Uterus (tissue), 4 donors: Measurements from ENCODE around the gene SEH1L. TPM values are rescaled to one million over a fixed set of nuclear protein-coding genes. Genes with fewer than 3 reads are reported as not detected.

Source experiments
- DNase-seq, 2 donors: peaks; one replicate each; pipeline ENCODE4 v3.0.0-alpha.2; 2019 to 2020
- H3K27ac ChIP-seq, 2 donors: fragments of 200-600 bp; sonication (generic); 1 replicate in 1 of 2; 2 replicates in 1 of 2; pipeline ENCODE4 v1.5.1; 2016 to 2018
- H3K27me3 ChIP-seq, 2 donors: fragments of 200-600 bp; sonication (generic); one replicate each; pipeline ENCODE4 v1.5.1; 2018 to 2019; ENCODE audit warnings: control low read depth in 1 of 2
- H3K36me3 ChIP-seq, 2 donors: fragments of 200-600 bp; sonication (generic); one replicate each; pipeline ENCODE4 v1.5.1; 2019; ENCODE audit warnings: control low read depth in 1 of 2
- H3K4me1 ChIP-seq, 2 donors: fragments of 200-600 bp; sonication (generic); one replicate each; pipeline ENCODE4 v1.5.1; 2018 to 2019; ENCODE audit warnings: control low read depth in 1 of 2
- H3K4me3 ChIP-seq, 2 donors: fragments of 200-600 bp; sonication (generic); 1 replicate in 1 of 2; 2 replicates in 1 of 2; pipeline ENCODE4 v1.5.1; 2018 to 2019; ENCODE audit warnings: mild to moderate bottlenecking in 1 of 2
- H3K9me3 ChIP-seq, 2 donors: fragments of 200-600 bp; sonication (generic); one replicate each; pipeline ENCODE4 v1.5.1; 2019; ENCODE audit warnings: control low read depth in 1 of 2
- CTCF ChIP-seq, 4 experiments: fragments of 200-600 bp in 2 of 4; fragments of 450-650 bp in 2 of 4; sonication (generic) in 2 of 4; IDR thresholded peaks; one replicate each; pipeline ENCODE4 v1.5.1; 2016 to 2019; ENCODE audit warnings: antibody characterized with exemption in 4 of 4, mild to moderate bottlenecking in 2 of 4, moderate library complexity in 1 of 4
- POLR2A ChIP-seq, 2 donors: fragments of 450-650 bp; IDR thresholded peaks; one replicate each; pipeline ENCODE4 v1.6.1; 2016; ENCODE audit warnings: antibody characterized with exemption in 2 of 2, mild to moderate bottlenecking in 1 of 2, moderate library complexity in 1 of 2
- intact Hi-C: fragments of 100-400 bp; cut with DNase I; formaldehyde crosslinking; loops from one replicate; pipeline ENCODE4 v1.15.1; 2023; ENCODE audit warnings: low total_unique reads
- total RNA-seq, 4 donors: library from RNA; depleted of rRNA in 3 of 4; stranded (reverse); fragments of >200 nt in 3 of 4; gene quantifications; one replicate each; pipeline versions ENCODE4 v1.1.0 to v1.2.4, GENCODE V29; 2014 to 2023
- donor health status: DM: yes; HTN: yes; CAD: no.

Gene SEH1L
- total RNA-seq, 4 donors from 2014 or later, result 14.4 to 53.8 (median 46.4) TPM

GRCh38 chr18:12907258-12907925, 40.4 kb upstream of the SEH1L start:
- no peak overlapping the region for H3K27ac ChIP-seq

GRCh38 chr18:12908706-12909105, 39.1 kb upstream of the SEH1L start:
- no peak for DNase-seq
- no peaks in the 10 kb centered on the region for H3K36me3 ChIP-seq
- TF ChIP-seq POLR2A (IDR thresholded peaks at IDR 0.05) (no peak), CTCF (IDR thresholded peaks at IDR 0.05) (no peak)
- no peak overlapping the region for H3K4me3 ChIP-seq
- H3K27me3 ChIP-seq, result no peaks in the 10 kb centered on the region
- H3K9me3 ChIP-seq, result no peaks in the 10 kb centered on the region
- intact Hi-C loops, result no loop called here
- peaks cover 0 to 10% of the 10 kb centered on the region in 2 donors for H3K4me1 ChIP-seq
- H3K27ac ChIP-seq, result no peak overlapping the region

More at GRCh38 chr18:12907258-12907925, 40.4 kb upstream of the SEH1L start:
- intact Hi-C loops, result no loop called here
- DNase-seq, result no peak
- Histone ChIP-seq H3K9me3 (no peaks in the 10 kb centered on the region), H3K4me1 (peaks cover 0 to 10% of the 10 kb centered on the region in 2 donors), H3K4me3 (no peak overlapping the region), H3K27me3 (no peaks in the 10 kb centered on the region), H3K36me3 (no peaks in the 10 kb centered on the region)
- TF ChIP-seq CTCF (IDR thresholded peaks at IDR 0.05) (no peak), POLR2A (IDR thresholded peaks at IDR 0.05) (no peak)

GRCh38 chr18:12911025-12911928, 36.5 kb upstream of the SEH1L start:
- no peaks in the 10 kb centered on the region for H3K36me3 ChIP-seq
- peak in 1 of 2 donors; percentile 19 for DNase-seq
- H3K4me1 ChIP-seq, result peaks cover 0 to 10% of the 10 kb centered on the region in 2 donors
- no peak overlapping the region for H3K27ac ChIP-seq
- H3K27me3 ChIP-seq, result no peaks in the 10 kb centered on the region
- peak overlapping the region in 1 of 2 donors; percentile 18 for H3K4me3 ChIP-seq
- intact Hi-C loops, result no loop called here
- TF ChIP-seq CTCF (IDR thresholded peaks at IDR 0.05) (no peak), POLR2A (IDR thresholded peaks at IDR 0.05) (no peak)
- H3K9me3 ChIP-seq, result no peaks in the 10 kb centered on the region

- Histone ChIP-seq H3K4me3 (no peak overlapping the region), H3K27me3 (no peaks in the 10 kb centered on the region), H3K4me1 (peaks cover 0 to 10% of the 10 kb centered on the region in 2 donors), H3K36me3 (no peaks in the 10 kb centered on the region), H3K9me3 (no peaks in the 10 kb centered on the region), H3K27ac (no peak overlapping the region)
- DNase-seq, result no peak
- intact Hi-C loops, result no loop called here
- TF ChIP-seq POLR2A (IDR thresholded peaks at IDR 0.05) (no peak), CTCF (IDR thresholded peaks at IDR 0.05) (no peak)
These were observed 35.7 kb upstream of the SEH1L start for GRCh38 chr18:12911929-12912703.
